ENCODE data around the gene RNF103. TPM values are rescaled to one million over a fixed set of nuclear protein-coding genes. Genes with fewer than 3 reads are reported as not detected.

Gene RNF103
- polyA plus RNA-seq, 2 of the 4 experiments (the other 2 are of a cell fraction): 20.0 to 38.3 TPM

GRCh38 chr2:86563650-86564061 is 60.0 kb downstream of the RNF103 start (continued):
- TF ChIP-seq RCOR1 (IDR thresholded peaks at IDR 0.05; ENCODE audit: low read depth, low read length): no peak
- no peak for TF ChIP-seq TFCP2L1 (CRISPR knock-in tag; IDR thresholded peaks at IDR 0.05)
- no peak for TF ChIP-seq NFE2L2 (conservative IDR thresholded peaks at IDR 0.05; ENCODE audit: low read length)
- no peak for TF ChIP-seq RARB (CRISPR knock-in tag; IDR thresholded peaks at IDR 0.05)
- no peak for TF ChIP-seq HES2 (IDR thresholded peaks at IDR 0.05)

- ChIA-PET POLR2A (interaction anchor here (0.6 to 2.5 kb wide), 3 partner anchors 59 to 411 kb away, joined by 7 to 14 read pairs (median 10); partner anchors contain the start of gene KDM3A), CTCF (interaction anchor here (1.1 kb wide), 1 partner anchor 64 kb away, joined by 3 read pairs; no protein-coding TSS in a partner anchor)
- Histone ChIP-seq H3K4me3 (peak within 1 kb of the TSS; percentile 56), H3K9me3 (peaks cover 5% of the 10 kb centered on the region; the same call in 1 of the 3 replicates), H3K27ac (peak within 1 kb of the TSS; percentile 94 to 96), H3K4me2 (peak within 1 kb of the TSS; percentile 74), H3K4me1 (peaks cover 29% of the 10 kb centered on the region)
- ATAC-seq: peak; percentile 92 to 95
- FAIRE-seq: peak; percentile 84
- 2% methylated on average over 42 of the region's 57 CpGs for WGBS (ENCODE audit: missing lambda C conversion rate)
- DNase-seq (ENCODE audit: low read depth in 1 of 2, low spot score in 1 of 2): peak; percentile 98
- TF ChIP-seq NPAS2 (CRISPR knock-in tag; IDR thresholded peaks at IDR 0.05; ENCODE audit: borderline replicate concordance) (no peak), ESRRA (IDR thresholded peaks at IDR 0.05; ENCODE audit: borderline replicate concordance, low read length) (no peak), SREBF2 (IDR thresholded peaks at IDR 0.05) (no peak), USF2 (IDR thresholded peaks at IDR 0.05) (peak; percentile 66; the same call in 1 of the 2 replicates), E2F6 (IDR thresholded peaks at IDR 0.05; ENCODE audit: borderline replicate concordance, low read depth) (peak; percentile 97), RFX5 (IDR thresholded peaks at IDR 0.05) (no peak), GATA3 (IDR thresholded peaks at IDR 0.05; ENCODE audit: borderline replicate concordance) (peak; percentile 75), JUNB (IDR thresholded peaks at IDR 0.05) (no peak), ZNF302 (CRISPR knock-in tag; IDR thresholded peaks at IDR 0.05) (no peak), REST (IDR thresholded peaks at IDR 0.05) (0 out of 2 replicates have a peak, but pooled peaks have one; percentile 12), PHF8 (IDR thresholded peaks at IDR 0.05; ENCODE audit: borderline replicate concordance, low read depth) (peak; percentile 92), HDAC2 (IDR thresholded peaks at IDR 0.05) (no peak), NR3C1 (IDR thresholded peaks at IDR 0.05) (no peak), BCL3 (IDR thresholded peaks at IDR 0.05) (peak; percentile 85; the same call in 1 of the 3 replicates), MAFK (IDR thresholded peaks at IDR 0.05; ENCODE audit: partially characterized antibody) (peak; percentile 95), CBX8 (IDR thresholded peaks at IDR 0.05) (no peak), POLR2AphosphoS2 (conservative IDR thresholded peaks at IDR 0.05; ENCODE audit: low read length) (no peak), FOSB (CRISPR knock-in tag; IDR thresholded peaks at IDR 0.05) (no peak), ELK1 (IDR thresholded peaks at IDR 0.05; ENCODE audit: low read depth, low read length) (no peak), TP53 (CRISPR knock-in tag; IDR thresholded peaks at IDR 0.05) (no peak), CBX2 (IDR thresholded peaks at IDR 0.05; ENCODE audit: borderline replicate concordance, low read depth) (no peak), MAZ (IDR thresholded peaks at IDR 0.05; ENCODE audit: borderline replicate concordance, low read depth, low read length) (no peak), NFE2L2 (conservative IDR thresholded peaks at IDR 0.05; ENCODE audit: low read length) (no peak; the same call in 1 of the 2 replicates), BHLHE40 (IDR thresholded peaks at IDR 0.05; ENCODE audit: low read depth, low read length) (peak; percentile 38), HOXB13 (CRISPR knock-in tag; IDR thresholded peaks at IDR 0.05; ENCODE audit: low read depth) (no peak), TFCP2L1 (CRISPR knock-in tag; IDR thresholded peaks at IDR 0.05) (no peak), FOXS1 (CRISPR knock-in tag; IDR thresholded peaks at IDR 0.05) (no peak), SMC3 (IDR thresholded peaks at IDR 0.05) (no peak), HOXB5 (CRISPR knock-in tag; IDR thresholded peaks at IDR 0.05) (peak; percentile 92; the same call in 1 of the 2 replicates)
Measured at GRCh38 chr2:86562922-86563649, 60.6 kb downstream of the RNF103 start, which contains the start of gene CHMP3. TSS of gene CHMP3 (minus strand) at chr2:86563443. CDS start at chr2:86563348, 95 bp downstream.

Measured in A549 (cell line).